HUES48 (cell line): ENCODE data around the gene NPHP3.

ENCODE experiments used
- H3K27ac ChIP-seq: one replicate; pipeline ENCODE4 v1.7.0; 2013; ENCODE audit warnings: low read depth, low read length, inconsistent platforms
- H3K27me3 ChIP-seq: 2 replicates; pipeline ENCODE4 v1.6.1; 2013; ENCODE audit warnings: mild to moderate bottlenecking, low read length; ENCODE audit not compliant: control insufficient read depth, insufficient read depth
- H3K36me3 ChIP-seq: 2 replicates; pipeline ENCODE4 v1.6.1; 2013; ENCODE audit warnings: low read length; ENCODE audit not compliant: control insufficient read depth, insufficient read depth
- H3K4me1 ChIP-seq: 2 replicates; pipeline ENCODE4 v1.6.1; 2013; ENCODE audit warnings: mild to moderate bottlenecking, low read length; ENCODE audit not compliant: control insufficient read depth, insufficient read depth
- H3K4me3 ChIP-seq: 2 replicates; pipeline ENCODE4 v1.5.1; 2013; ENCODE audit warnings: mild to moderate bottlenecking, low read depth, low read length
- H3K9ac ChIP-seq: 2 replicates; pipeline ENCODE4 v1.6.1; 2013; ENCODE audit warnings: mild to moderate bottlenecking, low read depth, low read length, moderate library complexity
- H3K9me3 ChIP-seq: 2 replicates; pipeline ENCODE4 v1.6.1; 2013; ENCODE audit warnings: low read length; ENCODE audit not compliant: control insufficient read depth, insufficient read depth

NPHP3 gene

DNA sequence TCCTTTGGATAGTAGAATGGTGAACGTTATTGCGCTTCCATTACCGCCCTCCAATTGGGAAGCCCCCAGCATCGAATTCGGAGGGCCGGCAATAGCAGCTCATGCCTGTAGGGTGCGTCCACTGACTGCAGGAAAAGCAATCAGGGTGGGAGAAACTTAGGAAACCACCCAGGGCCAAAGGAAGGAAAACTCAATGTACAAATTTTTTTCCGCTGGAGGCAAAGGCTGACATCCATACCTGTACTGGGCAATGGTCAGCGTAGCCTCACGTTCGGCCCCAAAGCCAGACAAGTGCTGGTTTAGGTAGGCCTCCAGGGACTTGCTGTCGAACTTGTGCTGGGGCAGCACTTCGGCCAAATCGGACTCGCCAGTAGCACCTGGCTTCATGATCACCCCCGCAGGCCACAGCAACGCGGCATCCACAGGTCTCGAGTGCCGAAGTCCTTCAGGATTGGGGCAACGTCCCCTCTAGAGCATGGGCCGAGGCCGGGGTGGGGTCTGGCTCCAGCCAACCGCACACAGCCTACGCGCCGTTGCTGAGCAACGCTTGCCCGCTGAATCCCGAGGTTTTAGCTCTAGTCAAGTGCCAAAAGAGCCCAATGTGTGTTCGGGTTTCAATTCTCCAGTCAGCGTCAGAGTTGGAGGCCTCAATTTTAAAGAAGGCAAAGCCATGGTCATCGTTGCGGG, 62.7 kb downstream of the NPHP3 start, which contains the start of gene ACAD11:
TSS of gene ACAD11 (minus strand) at position 445 of the 687 bp plus-strand sequence. CDS start at position 387, 58 bp downstream.
- Histone ChIP-seq H3K4me3 (peak within 1 kb of the TSS; percentile 88), H3K27me3 (no peaks in the 10 kb centered on the region), H3K9me3 (no peaks in the 10 kb centered on the region), H3K9ac (peak within 1 kb of the TSS; percentile 84), H3K4me1 (peaks cover 9% of the 10 kb centered on the region), H3K36me3 (no peaks in the 10 kb centered on the region), H3K27ac (peak within 1 kb of the TSS; percentile 71)

DNA sequence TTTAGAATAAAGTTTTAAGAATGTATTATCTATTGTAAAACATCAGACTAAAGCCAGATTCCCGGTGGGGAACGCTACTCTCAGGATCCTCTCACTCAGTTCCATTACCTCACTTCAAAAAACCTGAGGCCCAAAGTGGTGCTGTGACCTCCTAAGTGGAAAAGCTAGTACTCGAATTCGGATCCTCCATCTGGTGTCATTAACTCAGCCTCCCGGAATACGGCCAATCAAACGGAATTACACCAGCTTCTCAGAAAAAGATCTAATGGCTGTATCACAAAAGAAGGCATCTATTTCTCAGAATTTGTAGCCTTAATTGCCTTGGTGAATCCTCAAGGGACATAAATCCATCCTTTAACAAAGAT, 63.2 kb downstream of the NPHP3 start:
- no peak overlapping the region for H3K9ac ChIP-seq
- no peaks in the 10 kb centered on the region for H3K9me3 ChIP-seq
- peak overlapping the region; percentile 71 for H3K27ac ChIP-seq
- H3K36me3 ChIP-seq, result no peaks in the 10 kb centered on the region
- H3K27me3 ChIP-seq, result no peaks in the 10 kb centered on the region
- peak overlapping the region; percentile 88 for H3K4me3 ChIP-seq
- H3K4me1 ChIP-seq, result peaks cover 9% of the 10 kb centered on the region

- H3K36me3 ChIP-seq, result no peaks in the 10 kb centered on the region
- H3K4me3 ChIP-seq, result peak overlapping the region; percentile 88; the same call in 1 of the 2 replicates
- H3K9ac ChIP-seq, result no peak overlapping the region
- no peaks in the 10 kb centered on the region for H3K9me3 ChIP-seq
- H3K27ac ChIP-seq, result no peak overlapping the region
- no peaks in the 10 kb centered on the region for H3K27me3 ChIP-seq
- peaks cover 9% of the 10 kb centered on the region for H3K4me1 ChIP-seq
Observed at GRCh38 chr3:132657869-132658747, 64.1 kb downstream of the NPHP3 start.

DNA sequence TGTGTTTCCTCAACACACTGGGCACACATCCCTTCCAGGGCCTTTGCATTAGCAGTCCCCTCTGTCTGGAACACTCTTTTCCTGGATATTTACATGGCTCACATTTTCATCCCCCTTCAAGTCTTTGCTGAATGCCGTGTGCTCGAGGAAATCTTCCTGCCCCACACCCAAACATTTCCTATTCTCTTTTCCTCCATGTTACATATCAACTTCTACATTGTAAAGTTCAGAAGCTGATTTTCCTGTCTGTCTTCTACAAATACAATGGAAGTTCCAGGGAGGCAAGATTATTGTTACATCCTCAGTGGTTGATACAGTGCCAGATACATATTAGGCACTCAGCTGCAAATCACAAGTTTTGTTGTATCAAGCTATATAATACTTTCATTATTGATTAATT, 66.7 kb downstream of the NPHP3 start:
- Histone ChIP-seq H3K9me3 (no peaks in the 10 kb centered on the region), H3K9ac (no peak overlapping the region), H3K4me1 (peaks cover 4% of the 10 kb centered on the region), H3K27ac (no peak overlapping the region), H3K36me3 (no peaks in the 10 kb centered on the region), H3K27me3 (no peaks in the 10 kb centered on the region), H3K4me3 (no peak overlapping the region)

GRCh38 chr3:132654721-132655120, 67.5 kb downstream of the NPHP3 start:
- H3K27ac ChIP-seq, result no peak overlapping the region
- no peak overlapping the region for H3K4me3 ChIP-seq
- no peaks in the 10 kb centered on the region for H3K27me3 ChIP-seq
- H3K36me3 ChIP-seq, result no peaks in the 10 kb centered on the region
- H3K4me1 ChIP-seq, result peaks cover 4% of the 10 kb centered on the region
- no peak overlapping the region for H3K9ac ChIP-seq
- H3K9me3 ChIP-seq, result no peaks in the 10 kb centered on the region

- no peak overlapping the region for H3K4me3 ChIP-seq
- peaks cover 4% of the 10 kb centered on the region for H3K4me1 ChIP-seq
- H3K36me3 ChIP-seq, result no peaks in the 10 kb centered on the region
- no peak overlapping the region for H3K9ac ChIP-seq
- H3K27ac ChIP-seq, result no peak overlapping the region
- no peaks in the 10 kb centered on the region for H3K9me3 ChIP-seq
- H3K27me3 ChIP-seq, result no peaks in the 10 kb centered on the region
Observed at GRCh38 chr3:132654190-132654589, 68.0 kb downstream of the NPHP3 start.

GRCh38 chr3:132652640-132653270, 69.5 kb downstream of the NPHP3 start:
- H3K27me3 ChIP-seq, result no peaks in the 10 kb centered on the region
- no peak overlapping the region for H3K9ac ChIP-seq
- H3K9me3 ChIP-seq, result no peaks in the 10 kb centered on the region
- H3K27ac ChIP-seq, result no peak overlapping the region
- no peak overlapping the region for H3K4me3 ChIP-seq
- H3K36me3 ChIP-seq, result no peaks in the 10 kb centered on the region
- H3K4me1 ChIP-seq, result no peaks in the 10 kb centered on the region

- no peaks in the 10 kb centered on the region for H3K4me1 ChIP-seq
- H3K4me3 ChIP-seq, result no peak overlapping the region
- H3K27me3 ChIP-seq, result no peaks in the 10 kb centered on the region
- H3K9me3 ChIP-seq, result no peaks in the 10 kb centered on the region
- H3K27ac ChIP-seq, result no peak overlapping the region
- no peaks in the 10 kb centered on the region for H3K36me3 ChIP-seq
- H3K9ac ChIP-seq, result no peak overlapping the region
Observed at GRCh38 chr3:132650153-132650552, 72.1 kb downstream of the NPHP3 start.

DNA sequence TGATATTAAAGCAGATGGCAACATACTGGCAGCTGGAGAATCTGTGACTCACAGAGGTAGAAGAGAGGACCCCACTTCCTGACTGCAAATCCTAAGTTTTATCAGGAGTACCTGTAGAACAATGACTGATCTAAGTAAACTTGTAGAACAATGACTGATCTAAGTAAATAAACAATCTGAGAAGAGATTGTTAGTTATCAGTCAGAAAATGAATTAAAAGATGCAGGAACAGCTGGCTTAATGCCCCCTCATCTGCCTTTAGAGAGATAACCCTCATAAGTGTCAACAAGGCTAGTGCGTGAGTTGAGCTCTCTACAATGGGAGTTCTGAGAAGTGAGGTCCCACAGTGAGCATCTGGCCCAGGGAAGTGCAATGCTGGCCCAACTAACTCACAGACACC, 77.2 kb downstream of the NPHP3 start:
- no peaks in the 10 kb centered on the region for H3K9me3 ChIP-seq
- no peak overlapping the region for H3K4me3 ChIP-seq
- H3K9ac ChIP-seq, result no peak overlapping the region
- no peak overlapping the region for H3K27ac ChIP-seq
- H3K36me3 ChIP-seq, result no peaks in the 10 kb centered on the region
- H3K4me1 ChIP-seq, result no peaks in the 10 kb centered on the region
- no peaks in the 10 kb centered on the region for H3K27me3 ChIP-seq

DNA sequence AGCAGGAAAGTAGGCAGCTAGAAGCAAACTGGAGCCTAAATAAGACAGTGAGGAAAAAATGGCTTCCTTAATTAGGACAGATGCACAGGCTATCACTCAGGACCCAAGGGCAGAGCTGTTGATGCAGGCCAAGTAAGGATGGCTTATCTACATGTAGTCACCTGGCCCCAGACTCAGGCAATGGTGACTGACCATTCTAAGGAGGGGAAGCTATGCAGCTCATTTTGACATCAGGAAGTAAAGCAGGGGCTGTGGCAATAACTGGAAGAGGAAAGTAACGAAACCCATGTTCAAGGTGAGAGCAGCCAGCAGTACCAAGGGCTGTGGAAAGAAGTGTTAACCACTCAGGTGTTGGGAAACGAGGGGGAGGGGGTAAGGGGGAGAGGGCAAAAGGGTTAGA, 78.8 kb downstream of the NPHP3 start:
- no peak overlapping the region for H3K27ac ChIP-seq
- no peak overlapping the region for H3K9ac ChIP-seq
- H3K4me1 ChIP-seq, result no peaks in the 10 kb centered on the region
- H3K36me3 ChIP-seq, result peaks cover 9% of the 10 kb centered on the region; the same call in 1 of the 2 replicates
- no peaks in the 10 kb centered on the region for H3K9me3 ChIP-seq
- H3K4me3 ChIP-seq, result no peak overlapping the region
- H3K27me3 ChIP-seq, result no peaks in the 10 kb centered on the region

GRCh38 chr3:132642539-132642847, 79.7 kb downstream of the NPHP3 start:
- Histone ChIP-seq H3K27me3 (no peaks in the 10 kb centered on the region), H3K9me3 (no peaks in the 10 kb centered on the region), H3K4me3 (no peak overlapping the region), H3K36me3 (peaks cover 9% of the 10 kb centered on the region; the same call in 1 of the 2 replicates), H3K27ac (no peak overlapping the region), H3K4me1 (no peaks in the 10 kb centered on the region), H3K9ac (no peak overlapping the region)
